ENCODE data around the gene CLEC16A.

The CLEC16A gene

GRCh38 chr16:11112723-11113348 lies 168.5 kb downstream of the CLEC16A start:
- H3K27ac ChIP-seq: peak overlapping the region; percentile 25
- CTCF ChIA-PET: interaction anchor here (0.5 to 0.6 kb wide), 2 partner anchors 361 to 555 kb away, joined by 3 read pairs; no protein-coding TSS in a partner anchor
- POLR2A ChIA-PET (ENCODE audit: low non-redundant PET): interaction anchor here (0.6 kb wide), 1 partner anchor 42 kb away, joined by 4 read pairs; no protein-coding TSS in a partner anchor
- no peak for DNase-seq (ENCODE audit: low spot score)
- TF ChIP-seq CTCF (conservative IDR thresholded peaks at IDR 0.05; ENCODE audit: low read depth): no peak

GRCh38 chr16:11114366-11115164 lies 170.2 kb downstream of the CLEC16A start:
- POLR2A ChIA-PET (ENCODE audit: low non-redundant PET): no interaction called here
- no peak for DNase-seq (ENCODE audit: low spot score)

GRCh38 chr16:11117576-11118211 lies 173.3 kb downstream of the CLEC16A start:
- no peak overlapping the region for H3K27ac ChIP-seq
- POLR2A ChIA-PET (ENCODE audit: low non-redundant PET): no interaction called here
- no peak for DNase-seq (ENCODE audit: low spot score)
- CTCF ChIA-PET: no interaction called here
- no peak for TF ChIP-seq CTCF (conservative IDR thresholded peaks at IDR 0.05; ENCODE audit: low read depth)

More at GRCh38 chr16:11114366-11115164, 170.2 kb downstream of the CLEC16A start:
- CTCF ChIA-PET: no interaction called here
- TF ChIP-seq CTCF (conservative IDR thresholded peaks at IDR 0.05; ENCODE audit: low read depth): no peak
- H3K27ac ChIP-seq: no peak overlapping the region

GRCh38 chr16:11118479-11118878 lies 174.1 kb downstream of the CLEC16A start:
- ChIA-PET CTCF (no interaction called here), POLR2A (ENCODE audit: low non-redundant PET) (no interaction called here)
- TF ChIP-seq CTCF (conservative IDR thresholded peaks at IDR 0.05; ENCODE audit: low read depth): no peak
- no peak for DNase-seq (ENCODE audit: low spot score)
- H3K27ac ChIP-seq: no peak overlapping the region

GRCh38 chr16:11121083-11121608 lies 176.8 kb downstream of the CLEC16A start:
- no peak overlapping the region for H3K27ac ChIP-seq
- ChIA-PET POLR2A (ENCODE audit: low non-redundant PET) (no interaction called here), CTCF (interaction anchor here (0.7 kb wide), 1 partner anchor 134 kb away, joined by 4 read pairs; no protein-coding TSS in a partner anchor)
- no peak for DNase-seq (ENCODE audit: low spot score)
- TF ChIP-seq CTCF (conservative IDR thresholded peaks at IDR 0.05; ENCODE audit: low read depth): no peak

GRCh38 chr16:11121914-11122692 lies 177.7 kb downstream of the CLEC16A start:
- no peak overlapping the region for H3K27ac ChIP-seq
- CTCF ChIA-PET: no interaction called here
- POLR2A ChIA-PET (ENCODE audit: low non-redundant PET): no interaction called here

More at GRCh38 chr16:11121914-11122692, 177.7 kb downstream of the CLEC16A start:
- TF ChIP-seq CTCF (conservative IDR thresholded peaks at IDR 0.05; ENCODE audit: low read depth): no peak
- DNase-seq (ENCODE audit: low spot score): no peak

All from RWPE1 (cell line).